ENCODE data around the gene RNF220.

The RNF220 gene

GRCh38 chr1:44524655-44525500, 119.8 kb downstream of the RNF220 start:
- DNase-seq: no peak

- no peak for DNase-seq
Observed at GRCh38 chr1:44526295-44527073, 121.4 kb downstream of the RNF220 start.

GRCh38 chr1:44531785-44532566, 126.9 kb downstream of the RNF220 start:
- DNase-seq: no peak

- DNase-seq: no peak
Observed at GRCh38 chr1:44532567-44532944, 127.5 kb downstream of the RNF220 start.

- DNase-seq: no peak
Observed at GRCh38 chr1:44534771-44535170, 129.7 kb downstream of the RNF220 start.

GRCh38 chr1:44536357-44537209, 131.5 kb downstream of the RNF220 start:
- peak; percentile 98 for DNase-seq

GRCh38 chr1:44537538-44537937, 132.5 kb downstream of the RNF220 start:
- no peak for DNase-seq

GRCh38 chr1:44537956-44538355, 132.9 kb downstream of the RNF220 start:
- DNase-seq: no peak

GRCh38 chr1:44539991-44540730, 135.1 kb downstream of the RNF220 start:
- DNase-seq: no peak

GRCh38 chr1:44542420-44543063, 137.5 kb downstream of the RNF220 start:
- DNase-seq: no peak

GRCh38 chr1:44543064-44543744, 138.1 kb downstream of the RNF220 start:
- peak; percentile 50 for DNase-seq

GRCh38 chr1:44543786-44544185, 138.7 kb downstream of the RNF220 start:
- no peak for DNase-seq

- no peak for DNase-seq
Observed at GRCh38 chr1:44544960-44545359, 139.9 kb downstream of the RNF220 start.

- DNase-seq: no peak
Observed at GRCh38 chr1:44545961-44546360, 140.9 kb downstream of the RNF220 start.

- no peak for DNase-seq
Observed at GRCh38 chr1:44546403-44547053, 141.5 kb downstream of the RNF220 start.

- no peak for DNase-seq
Observed at GRCh38 chr1:44547361-44547760, 142.3 kb downstream of the RNF220 start.

GRCh38 chr1:44547837-44548236, 142.8 kb downstream of the RNF220 start:
- no peak for DNase-seq

GRCh38 chr1:44549510-44549909, 144.5 kb downstream of the RNF220 start:
- no peak for DNase-seq

- DNase-seq: no peak
Observed at GRCh38 chr1:44553127-44553758, 148.2 kb downstream of the RNF220 start.

Data from NCI-H526 treated with DMSO at 0.1 percent for 48 hours (cell line).